ENCODE measurements around the gene HNF4A.
"Not testable (repeated sequence)": the region's sequence is repeated elsewhere in the genome, so short reads cannot be mapped to it uniquely, and the experiment has no call there.

HNF4A gene

GRCh38 chr20:44470327-44470726 lies 114.8 kb downstream of the HNF4A start:
- DNase-seq (ENCODE audit: low read depth): no peak

- no peak for DNase-seq (ENCODE audit: low read depth)
Measured at GRCh38 chr20:44471481-44471882, 116.0 kb downstream of the HNF4A start.

DNA sequence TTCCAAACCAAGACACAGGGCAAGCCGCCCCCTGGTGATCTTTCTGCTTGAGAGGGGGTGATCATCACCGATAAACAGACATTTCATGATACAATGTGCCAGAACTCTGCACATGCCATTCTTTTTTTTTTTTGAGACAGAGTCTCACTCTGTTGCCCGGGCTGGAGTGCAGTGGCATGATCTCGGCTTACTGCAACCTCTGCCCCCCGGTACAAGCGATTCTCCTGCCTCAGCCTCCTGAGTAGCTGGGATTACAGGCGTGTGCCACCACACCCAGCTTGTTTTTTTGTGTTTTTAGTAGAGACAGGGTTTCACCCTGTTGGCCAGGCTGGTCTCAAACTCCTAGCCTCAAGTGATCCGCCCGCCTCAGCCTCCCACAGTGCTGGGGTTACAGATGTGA lies 116.8 kb downstream of the HNF4A start:
- DNase-seq (ENCODE audit: low read depth): not testable (repeated sequence)

DNA sequence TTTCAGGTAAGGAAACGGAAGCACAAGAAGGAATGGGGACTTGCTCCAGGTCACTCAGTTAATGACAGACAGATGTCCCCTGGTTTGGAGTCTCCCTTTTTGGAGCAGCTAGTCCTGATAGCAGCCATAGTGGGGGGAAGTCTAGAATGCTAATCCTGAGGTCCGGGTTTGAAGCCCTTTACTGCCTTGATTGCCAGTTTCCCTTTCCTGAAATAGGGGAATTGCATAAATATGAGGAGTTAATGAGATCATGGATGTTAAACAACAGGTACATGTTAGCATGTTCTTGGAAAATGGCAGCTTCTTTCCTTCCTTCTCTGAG lies 119.8 kb downstream of the HNF4A start:
- no peak for DNase-seq (ENCODE audit: low read depth)

DNA sequence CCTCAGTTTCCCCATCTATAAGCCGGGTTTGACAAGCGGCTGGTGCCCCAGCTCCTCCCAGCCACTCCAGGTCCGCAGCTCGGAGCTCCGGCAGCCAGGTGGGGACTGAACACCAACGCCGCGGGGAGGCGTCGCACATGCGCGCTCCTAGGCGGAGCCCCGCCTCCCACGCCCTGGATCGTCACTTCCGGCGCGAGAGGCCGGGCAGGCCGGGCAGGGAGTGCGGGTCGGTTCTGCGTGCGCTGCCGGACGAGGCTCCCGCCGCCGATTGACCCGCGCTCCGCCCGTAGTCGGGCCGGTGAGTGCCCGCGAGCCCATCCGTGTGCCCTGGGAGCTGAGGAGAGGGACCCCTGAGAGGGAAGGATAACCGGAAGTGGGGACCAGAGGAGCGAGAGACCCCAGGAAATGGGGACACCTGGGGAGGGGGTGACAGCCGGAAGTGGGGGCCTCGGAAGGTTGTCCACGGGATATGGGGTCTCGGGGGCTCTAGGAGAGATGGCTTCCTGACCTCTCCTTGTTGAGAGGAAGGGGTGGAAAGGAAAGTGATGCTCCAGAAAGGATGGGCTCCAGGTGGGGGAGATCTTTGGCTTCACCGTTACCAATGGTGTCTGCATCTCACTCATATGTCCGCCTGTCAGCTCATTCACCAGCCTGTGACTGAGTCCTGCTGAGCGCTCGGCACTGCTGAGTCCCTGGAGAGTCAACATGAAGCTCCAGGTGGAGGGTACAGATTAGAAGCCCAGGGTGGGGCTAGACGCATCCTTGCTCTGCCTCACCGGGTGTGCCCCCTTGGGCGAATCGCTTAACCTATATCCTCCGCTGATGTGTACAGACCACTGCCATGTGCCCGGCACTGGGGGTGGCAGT lies 120.4 kb downstream of the HNF4A start, which contains the start of gene TTPAL:
Gene TTPAL, plus strand, starts transcription at position 181 of the 867 bp plus-strand sequence. CDS start 4,126 bp downstream, outside the sequence.
- DNase-seq (ENCODE audit: low read depth): peak; percentile 78

DNA sequence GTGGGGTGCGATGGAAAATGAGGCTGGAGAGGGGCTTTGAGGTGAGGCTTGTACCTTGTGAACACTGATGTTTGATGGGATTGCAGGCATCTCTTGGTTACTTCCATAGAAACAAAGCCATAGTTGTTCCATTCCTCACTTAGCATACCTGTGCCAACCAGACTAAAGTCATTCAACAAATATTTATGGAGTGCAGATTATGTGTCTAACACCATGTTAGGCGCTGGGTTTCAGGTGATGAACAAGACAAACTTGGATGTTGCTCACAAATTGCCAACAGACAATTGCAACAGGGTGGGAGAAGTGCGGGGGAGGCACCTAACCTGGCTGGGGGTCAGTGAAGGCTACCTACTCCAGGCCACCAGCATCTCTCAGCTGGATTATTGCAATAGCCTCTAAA lies 121.7 kb downstream of the HNF4A start:
- DNase-seq (ENCODE audit: low read depth): no peak

DNA sequence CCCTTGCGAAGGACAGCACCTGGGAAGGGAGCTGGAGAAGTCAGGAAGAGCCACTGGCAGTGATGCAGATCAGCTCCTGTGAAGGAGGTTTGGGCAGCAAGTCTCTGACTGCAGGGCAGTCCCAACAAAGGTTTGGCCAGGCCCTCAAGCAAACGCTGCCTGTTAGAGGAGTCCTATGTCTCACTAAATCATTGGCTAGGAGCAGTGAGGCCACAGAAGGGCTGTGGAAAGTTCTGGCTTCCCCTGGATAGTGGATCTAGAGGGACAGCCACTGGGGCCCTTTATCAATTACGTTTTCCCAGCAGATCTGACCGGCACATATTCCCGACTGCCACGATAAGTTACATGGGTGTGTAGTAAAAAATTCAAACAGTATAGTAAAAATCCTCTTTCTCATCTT lies 122.7 kb downstream of the HNF4A start:
- DNase-seq (ENCODE audit: low read depth): no peak

DNA sequence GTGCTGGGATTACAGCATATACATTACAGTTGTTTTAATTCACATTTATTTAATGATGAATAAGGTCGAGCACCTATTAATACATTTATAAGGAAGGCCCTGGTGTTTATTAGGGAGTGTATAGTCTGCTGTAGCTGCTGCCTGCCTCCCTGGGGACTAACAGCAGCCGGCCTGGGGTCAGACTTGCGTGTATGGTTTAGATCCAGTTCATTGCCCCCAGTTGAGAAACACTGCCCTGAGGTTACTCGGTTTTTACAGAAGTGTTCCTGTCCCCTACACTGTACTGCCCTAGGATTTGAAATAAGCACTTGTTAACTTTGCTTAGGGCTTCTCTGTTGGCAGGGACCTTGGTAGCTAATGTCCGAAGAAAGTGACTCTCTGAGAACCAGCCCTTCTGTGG lies 124.1 kb downstream of the HNF4A start:
- no peak for DNase-seq (ENCODE audit: low read depth)

- DNase-seq (ENCODE audit: low read depth): no peak
Measured at GRCh38 chr20:44480097-44480496, 124.6 kb downstream of the HNF4A start.

GRCh38 chr20:44481719-44482416 lies 126.4 kb downstream of the HNF4A start:
- DNase-seq (ENCODE audit: low read depth): no peak

DNA sequence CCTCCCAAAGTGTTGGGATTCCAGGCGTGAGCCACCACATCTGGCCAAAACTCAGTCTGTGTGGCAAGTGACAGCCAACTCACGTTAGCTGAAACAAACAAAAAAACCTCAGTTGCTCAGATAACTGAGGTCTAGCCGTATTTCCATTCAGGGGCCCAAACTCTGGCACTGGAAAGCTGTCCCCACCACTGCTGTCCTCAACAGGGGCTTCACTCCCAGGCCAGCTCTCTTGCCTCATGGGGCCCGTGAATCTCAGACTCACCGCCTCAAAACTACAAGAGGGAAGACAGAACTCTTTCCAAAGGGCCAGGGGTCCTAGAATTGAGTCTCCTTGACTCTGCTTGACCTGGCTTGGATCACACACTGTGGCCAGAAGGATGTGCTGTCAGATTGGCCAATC lies 127.6 kb downstream of the HNF4A start:
- DNase-seq (ENCODE audit: low read depth): no peak
